HG02870 (cell line): ENCODE results near the gene RNU1-3.
"Not testable (repeated sequence)": the region's sequence is repeated elsewhere in the genome, so short reads cannot be mapped to it uniquely, and the experiment has no call there.

Experiments
- ATAC-seq: cut with Tn5 transposase; IDR thresholded peaks from one replicate; pipeline ENCODE4 v1.9.1; 2021; ENCODE audit warnings: mild to moderate bottlenecking, moderate library complexity; ENCODE audit not compliant: unreplicated experiment

Gene RNU1-3

DNA sequence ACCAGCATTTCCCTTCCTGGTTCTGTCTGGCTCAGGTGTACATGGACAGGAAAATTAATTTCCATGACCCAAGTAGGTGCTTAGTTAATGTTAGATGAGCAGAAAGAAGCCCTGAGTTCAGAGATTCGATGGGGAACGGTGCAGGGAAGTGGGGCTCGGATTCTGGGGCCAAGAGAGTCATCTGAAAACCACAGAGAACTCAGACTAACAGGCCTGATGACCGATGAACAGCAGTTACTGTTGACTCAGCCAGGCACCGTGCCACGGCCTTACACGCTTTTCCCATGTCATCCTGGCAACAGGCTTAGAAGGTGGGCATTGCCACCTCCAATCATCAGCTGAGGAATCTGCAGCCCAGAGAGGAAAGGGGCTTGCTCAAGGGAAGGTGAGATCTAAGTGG is 43.4 kb downstream of the RNU1-3 start:
- not testable (repeated sequence) for ATAC-seq

DNA sequence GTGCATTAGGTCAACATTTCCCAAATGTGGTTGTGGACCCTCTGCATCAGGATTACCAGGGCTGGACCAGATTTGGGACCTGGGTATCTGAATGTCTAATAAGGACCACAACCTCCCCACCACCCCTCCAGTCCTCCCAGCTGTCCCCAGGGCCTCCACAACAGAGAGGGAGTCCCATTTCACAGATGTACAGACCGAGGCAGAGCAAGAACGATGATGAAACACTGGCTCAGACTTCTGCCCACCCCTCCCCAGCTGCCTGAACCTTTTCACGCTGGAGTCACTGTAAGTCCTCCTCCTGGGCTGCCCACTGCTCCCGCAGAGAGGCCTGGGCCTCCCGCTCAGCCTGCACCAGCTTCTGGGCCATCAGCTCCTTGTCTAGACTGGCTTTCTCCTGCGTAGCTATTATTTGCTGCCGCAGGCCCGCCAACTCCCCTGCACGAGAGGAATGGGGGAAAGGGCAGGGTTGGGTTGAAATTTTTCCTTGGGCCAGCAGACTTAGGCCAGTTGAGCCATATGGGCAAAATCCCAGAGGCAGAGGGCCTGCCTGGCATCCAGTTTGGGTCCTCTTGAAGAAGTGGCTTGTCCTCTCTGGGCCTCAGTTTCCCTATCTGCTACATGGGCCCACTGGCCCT is 45.0 kb downstream of the RNU1-3 start:
- not testable (repeated sequence) for ATAC-seq

DNA sequence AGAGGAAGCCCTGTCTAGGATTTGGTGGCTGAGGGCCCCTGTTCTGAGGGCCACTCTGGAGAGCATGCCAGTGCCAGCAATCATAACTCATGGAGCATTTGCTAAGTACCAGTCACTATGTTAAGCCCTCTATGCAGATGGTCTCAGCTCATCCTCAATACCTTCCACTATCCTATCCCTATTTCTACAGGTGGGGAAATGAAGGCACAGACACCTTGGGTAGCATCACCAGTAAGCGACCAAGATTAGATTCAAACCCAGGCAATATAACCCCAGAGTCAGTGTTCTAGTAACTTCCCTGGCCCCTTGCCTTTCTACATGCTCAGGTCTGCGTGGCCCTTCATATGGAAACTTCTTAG is 45.5 kb downstream of the RNU1-3 start:
- no peak for ATAC-seq

DNA sequence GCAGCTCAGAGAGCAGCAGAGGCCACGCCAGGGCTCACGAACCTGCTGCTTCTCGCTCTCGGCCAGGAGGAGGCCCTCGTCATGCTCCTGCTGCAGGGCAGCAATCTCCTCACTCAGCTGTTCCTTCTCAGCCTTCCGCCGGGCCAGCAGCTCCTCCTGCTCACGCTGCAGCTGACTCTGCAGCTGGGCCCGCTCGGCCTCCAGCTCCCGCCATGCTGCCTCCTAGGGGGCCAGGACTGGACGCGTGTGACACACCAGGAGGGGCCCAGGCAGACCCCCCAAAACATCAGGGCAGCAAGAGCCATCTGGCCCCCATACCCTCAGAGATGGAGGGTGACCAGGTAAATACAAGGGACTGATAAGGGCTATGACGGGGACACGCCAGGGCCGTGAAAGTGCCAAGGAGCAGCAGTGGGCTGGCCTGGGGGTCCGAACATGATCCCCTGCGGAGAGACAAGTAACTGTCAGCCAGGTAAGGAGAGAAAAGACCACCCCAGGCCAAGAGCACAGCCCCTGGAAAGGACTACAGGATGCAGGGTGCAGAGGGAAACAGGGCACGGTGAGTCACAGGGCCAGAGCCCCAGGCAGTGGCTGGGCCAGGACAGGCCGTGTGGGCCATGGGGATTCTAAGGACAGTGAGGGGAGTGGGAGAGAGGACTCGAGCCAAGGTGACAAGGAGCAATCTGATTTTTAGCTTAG is 46.8 kb downstream of the RNU1-3 start:
- ATAC-seq: not testable (repeated sequence)

DNA sequence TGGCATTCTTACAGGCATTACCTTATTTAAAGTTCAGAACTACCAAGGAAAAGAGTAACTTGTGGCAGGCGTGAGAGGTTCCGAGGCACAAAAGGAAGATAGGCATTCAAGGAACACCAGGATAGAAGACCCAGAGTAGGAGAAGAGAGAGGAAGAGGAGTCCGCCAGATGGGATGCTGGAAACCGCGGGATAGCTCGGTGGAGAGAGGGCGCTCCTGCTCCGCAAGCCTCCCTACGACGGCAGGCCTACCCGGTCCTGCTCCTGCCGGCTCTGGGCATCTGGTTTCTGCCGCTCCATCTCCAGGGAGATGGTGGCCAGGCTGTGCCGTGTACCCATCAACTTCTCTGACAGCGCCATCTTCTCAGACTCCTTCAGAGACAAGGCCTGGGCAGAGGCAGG is 48.0 kb downstream of the RNU1-3 start:
- ATAC-seq: no peak

DNA sequence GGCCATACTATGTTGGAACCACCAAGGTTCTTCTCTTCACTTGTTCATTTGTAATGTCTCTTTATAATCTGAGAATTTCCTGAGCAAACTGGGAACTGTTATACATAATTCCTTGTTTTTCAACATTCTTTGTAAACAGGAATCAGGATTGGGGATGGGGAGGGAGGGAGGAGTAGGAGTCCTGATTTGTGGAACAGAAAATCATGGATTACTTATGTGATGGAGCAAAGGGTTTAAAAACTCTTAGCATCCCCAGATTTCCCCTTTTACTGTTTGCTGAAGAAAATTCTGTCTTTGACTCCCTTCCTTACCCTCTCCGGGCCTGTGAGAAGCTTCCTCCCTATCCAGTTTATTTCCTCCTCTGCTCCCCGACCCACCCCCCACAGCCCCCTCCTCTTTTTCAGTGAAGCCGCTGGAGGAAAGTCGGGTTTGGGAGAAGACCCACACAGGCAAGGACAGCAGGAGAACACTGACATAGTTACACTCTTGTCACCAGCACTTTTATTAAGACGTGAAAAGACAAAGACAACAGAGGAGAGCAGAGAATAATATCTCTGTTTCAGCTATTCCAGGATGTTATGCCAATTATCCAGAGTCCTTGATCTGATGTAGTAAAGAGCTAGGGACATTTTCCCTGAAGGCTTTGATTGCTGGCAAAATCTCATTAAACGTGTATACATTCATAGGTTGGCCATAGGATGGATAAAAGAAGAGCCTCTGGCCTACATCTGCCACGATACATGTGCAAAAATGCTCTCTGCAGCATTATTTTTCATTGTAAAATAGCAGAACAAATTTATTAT is 48.8 kb downstream of the RNU1-3 start:
- no peak for ATAC-seq

DNA sequence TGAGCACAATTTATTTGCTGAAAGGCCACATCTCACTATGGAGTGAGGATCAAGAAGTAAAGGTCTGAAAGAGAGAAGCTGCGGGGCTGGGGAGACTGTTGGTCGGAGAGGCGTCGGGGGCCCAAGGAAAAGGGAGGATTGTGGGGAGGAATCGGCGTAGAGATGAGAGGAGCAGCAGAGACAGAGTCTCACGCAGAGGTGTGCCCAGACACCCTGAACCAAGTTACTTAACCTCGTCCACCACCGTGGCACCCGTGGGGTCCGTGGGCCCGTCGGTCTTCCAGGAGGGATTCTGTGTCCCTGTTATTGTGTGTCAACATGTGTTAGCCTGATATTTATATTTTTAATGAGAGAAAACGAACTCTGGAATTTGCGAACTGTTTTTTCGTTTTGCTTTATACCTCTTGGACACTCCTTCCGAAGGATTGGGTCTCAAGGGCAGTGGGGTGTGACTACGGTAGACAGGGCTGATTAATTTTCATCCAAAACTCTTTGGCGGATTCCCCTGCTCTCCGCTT is 49.6 kb downstream of the RNU1-3 start:
- ATAC-seq: no peak
